Heart left ventricle (tissue), 16 donors: ENCODE data around the gene ELMOD1. TPM values are rescaled to one million over a fixed set of nuclear protein-coding genes. Genes with fewer than 3 reads are reported as not detected.

ENCODE experiments used
- ATAC-seq, 4 donors: fragments of 200-7000 bp; cut with Tn5 transposase; one replicate each; pipeline ENCODE4 v1.9.1; 2020 to 2022; ENCODE audit warnings: moderate library complexity in 4 of 4, mild to moderate bottlenecking in 3 of 4, moderate number of reproducible peaks in 1 of 4
- DNase-seq, 5 donors: peaks; one replicate each; pipeline ENCODE4 v3.0.0-alpha.2; 2020
- H3K27ac ChIP-seq, 12 donors: fragments of 200-600 bp; sonication (generic) in 4 of 12; one replicate each; pipeline versions ENCODE4 v1.5.0 to v1.8.0; 2016 to 2022; ENCODE audit warnings: mild to moderate bottlenecking in 2 of 12
- H3K27me3 ChIP-seq, 9 donors: fragments of 200-600 bp; sonication (generic) in 2 of 9; one replicate each; pipeline versions ENCODE4 v1.5.1 to v1.8.0; 2016 to 2022; ENCODE audit warnings: mild to moderate bottlenecking in 3 of 9
- H3K36me3 ChIP-seq, 9 donors: fragments of 200-600 bp; sonication (generic) in 2 of 9; one replicate each; pipeline versions ENCODE4 v1.5.0 to v1.8.0; 2018 to 2022; ENCODE audit warnings: mild to moderate bottlenecking in 2 of 9
- H3K4me1 ChIP-seq, 12 donors: fragments of 200-600 bp; sonication (generic) in 4 of 12; one replicate each; pipeline versions ENCODE4 v1.5.0 to v1.8.0; 2016 to 2022; ENCODE audit warnings: mild to moderate bottlenecking in 3 of 12
- H3K4me3 ChIP-seq, 12 donors: fragments of 200-600 bp; sonication (generic) in 4 of 12; one replicate each; pipeline versions ENCODE4 v1.5.0 to v1.8.0; 2017 to 2022; ENCODE audit warnings: mild to moderate bottlenecking in 9 of 12, moderate library complexity in 4 of 12
- H3K9me3 ChIP-seq, 12 donors: fragments of 200-600 bp; sonication (generic) in 4 of 12; one replicate each; pipeline versions ENCODE4 v1.5.0 to v1.8.0; 2016 to 2022; ENCODE audit warnings: mild to moderate bottlenecking in 1 of 12
- CTCF ChIP-seq, 12 donors: fragments of 200-600 bp; sonication (generic) in 4 of 12; IDR thresholded peaks; one replicate each; pipeline versions ENCODE4 v1.5.0 to v1.8.0; 2018 to 2022; ENCODE audit warnings: antibody characterized with exemption in 12 of 12, mild to moderate bottlenecking in 5 of 12
- POLR2A ChIP-seq, 2 donors: fragments of 450-650 bp; IDR thresholded peaks; one replicate each; pipeline ENCODE4 v1.6.1; 2017; ENCODE audit warnings: antibody characterized with exemption in 2 of 2, mild to moderate bottlenecking in 2 of 2, moderate library complexity in 2 of 2
- WGBS, 4 donors: extraction: QIAGEN DNeasy Blood & Tissue Kit in 2 of 4; methylation state at CpG; one replicate each; pipeline versions ENCODE4 v1.1.5 to v1.1.7; 2013 to 2018; 5-methylcytosine and 5-hydroxymethylcytosine counted together
- intact Hi-C, 10 donors: fragments of 100-400 bp; cut with DNase I; formaldehyde crosslinking; loops; one replicate each; pipeline versions ENCODE4 v1.11.1 to v1.14.2; 2022
- polyA plus RNA-seq, 2 donors: library from polyadenylated mRNA; stranded (reverse); fragments of 200-250 nt; gene quantifications; one replicate each; pipeline ENCODE4 v1.2.3, GENCODE V29; 2013
- total RNA-seq, 9 donors: library from RNA; depleted of rRNA in 2 of 9; stranded (reverse); fragments of >200 nt in 2 of 9; fragmentation: NEBNext Ultra II Directional in 3 of 9; extraction: Animal tissue kit (Norgen Biotek cat#: 25700) in 3 of 9; gene quantifications; one replicate each; pipeline versions ENCODE4 v1.1.0 to v1.2.4, GENCODE V29; 2016 to 2023
- donor health status: ischemic (EF 13 %, LVEDD 7.1; RV severe dilation, severe dysfunction).
- donor health status: healthy with polysubstance abuse.
- donor health status: DM: no; HTN: yes; CAD: no.
- donor health status: DM: no; HTN: no; CAD: no.
- donor health status: ischemic (EF 25% LVEDD 6.9; RV normal size, moderate dysfunction).
- donor health status: ischemic (EF 25% LVEDD 5.7; RV mildly dilated, moderate dysfunction).
- donor health status: healthy.
- donor health status: DM: yes; HTN: yes; CAD: no.
- donor health status: ischemic (EF 35%, LVEDD 5.7; RV mildly dilated, moderate dysfunction).
- donor health status: nonischemic (EF 11% LVEDD 7.7; RV severe dilation, severe dysfunction).
- donor health status: DM: yes; HTN: yes; CAD: no.
- donor health status: PGD.
- donor health status: ischemic (EF 29% LVEDD 5.4; RV normal size, mild dysfunction).
- donor health status: nonischemic (EF 23%, LVEDD 6.1; RV moderate dilation, normal function).

Gene ELMOD1
- total and polyA plus RNA-seq, 11 donors: 0.12 to 0.75 (median 0.30) TPM; not detected in 2

GRCh38 chr11:107708792-107709191 is 117.8 kb downstream of the ELMOD1 start:
- Histone ChIP-seq H3K9me3 (no peaks in the 10 kb centered on the region), H3K4me3 (no peak overlapping the region), H3K36me3 (no peaks in the 10 kb centered on the region), H3K27me3 (peaks cover 0 to 6% (median 0%) of the 10 kb centered on the region in 9 donors), H3K27ac (no peak overlapping the region), H3K4me1 (peaks cover 0 to 8% (median 0%) of the 10 kb centered on the region in 12 donors)
- intact Hi-C loops: no loop called here
- DNase-seq (no peak), ATAC-seq (no peak)
- TF ChIP-seq POLR2A (IDR thresholded peaks at IDR 0.05): no peak
- no peak for TF ChIP-seq CTCF (IDR thresholded peaks at IDR 0.05)
- 44 to 65% (median 55%) methylated on average over 3 of the region's 3 CpGs for WGBS, 4 donors

- intact Hi-C loops: no loop called here
- Histone ChIP-seq H3K4me3 (no peak overlapping the region), H3K9me3 (no peaks in the 10 kb centered on the region), H3K4me1 (peaks cover 0 to 8% (median 0%) of the 10 kb centered on the region in 12 donors), H3K36me3 (no peaks in the 10 kb centered on the region), H3K27ac (no peak overlapping the region), H3K27me3 (peaks cover 0 to 6% (median 0%) of the 10 kb centered on the region in 9 donors)
- no peak for ATAC-seq
- DNase-seq: no peak
- 51 to 68% (median 59%) methylated on average over 1 of the region's 1 CpG for WGBS, 4 donors
- no peak for TF ChIP-seq POLR2A (IDR thresholded peaks at IDR 0.05)
- no peak for TF ChIP-seq CTCF (IDR thresholded peaks at IDR 0.05)
These were observed 119.4 kb downstream of the ELMOD1 start for GRCh38 chr11:107710301-107710700.

- TF ChIP-seq POLR2A (IDR thresholded peaks at IDR 0.05): no peak
- no peak for TF ChIP-seq CTCF (IDR thresholded peaks at IDR 0.05)
- intact Hi-C loops: no loop called here
- 47 to 57% (median 51%) methylated on average over 12 of the region's 12 CpGs for WGBS, 4 donors
- DNase-seq (no peak), ATAC-seq (no peak)
- Histone ChIP-seq H3K4me3 (no peak within 1 kb of the TSS), H3K27ac (no peak within 1 kb of the TSS), H3K27me3 (peaks cover 0 to 12% (median 0%) of the 10 kb centered on the region in 9 donors), H3K9me3 (no peaks in the 10 kb centered on the region), H3K36me3 (no peaks in the 10 kb centered on the region), H3K4me1 (peaks cover 0 to 8% (median 0%) of the 10 kb centered on the region in 12 donors)
These were observed 121.2 kb downstream of the ELMOD1 start, which contains the start of gene SLN for GRCh38 chr11:107711861-107712755. Gene SLN, minus strand, starts transcription at chr11:107712056.

GRCh38 chr11:107713009-107713408 is 122.1 kb downstream of the ELMOD1 start:
- Histone ChIP-seq H3K9me3 (no peaks in the 10 kb centered on the region), H3K4me3 (no peak overlapping the region), H3K36me3 (no peaks in the 10 kb centered on the region), H3K27me3 (peaks cover 0 to 12% (median 0%) of the 10 kb centered on the region in 9 donors), H3K27ac (no peak overlapping the region), H3K4me1 (peaks cover 0 to 8% (median 0%) of the 10 kb centered on the region in 12 donors)
- intact Hi-C loops: no loop called here
- DNase-seq (no peak), ATAC-seq (no peak)
- 7 to 11% (median 9%) methylated on average over 3 of the region's 3 CpGs for whole genome bisulfite sequencing, 4 donors
- TF ChIP-seq POLR2A (IDR thresholded peaks at IDR 0.05) (no peak), CTCF (IDR thresholded peaks at IDR 0.05) (no peak)
